GM12873 (cell line): ENCODE data around the gene CCL14.

Experiments used
- CTCF ChIP-seq: IDR thresholded peaks from 2 replicates; pipeline ENCODE4 v1.5.1; 2012; ENCODE audit warnings: low read depth, mild to moderate bottlenecking, moderate library complexity, low read length, control low read depth; ENCODE audit not compliant: insufficient read depth; ENCODE audit errors: missing control alignments

The CCL14 gene

GRCh38 chr17:35953720-35954119 is 32.8 kb downstream of the CCL14 start:
- no peak for TF ChIP-seq CTCF

- no peak for TF ChIP-seq CTCF
Observed at GRCh38 chr17:35949401-35949800, 37.1 kb downstream of the CCL14 start.

GRCh38 chr17:35948092-35948491 is 38.4 kb downstream of the CCL14 start:
- no peak for TF ChIP-seq CTCF

GRCh38 chr17:35947156-35947585 is 39.4 kb downstream of the CCL14 start:
- TF ChIP-seq CTCF, result peak; percentile 88

GRCh38 chr17:35944151-35944550 is 42.4 kb downstream of the CCL14 start:
- TF ChIP-seq CTCF, result no peak

- no peak for TF ChIP-seq CTCF
Observed at GRCh38 chr17:35943537-35943936, 43.0 kb downstream of the CCL14 start, which contains the start of gene LYZL6. Gene LYZL6 (minus strand): TSS chr17:35943713. CDS start chr17:35939356, 4,357 bp downstream.

GRCh38 chr17:35942588-35943186 is 43.8 kb downstream of the CCL14 start:
- TF ChIP-seq CTCF, result no peak
